Esophagus squamous epithelium (tissue), 4 donors: ENCODE results near the gene GJB6.

Experiments
- CTCF ChIP-seq, 6 experiments: fragments of 450-650 bp in 4 of 6; fragments of 200-600 bp in 2 of 6; sonication (generic) in 2 of 6; IDR thresholded peaks; one replicate each; pipeline ENCODE4 v1.5.1; 2016 to 2019; ENCODE audit warnings: antibody characterized with exemption in 6 of 6, mild to moderate bottlenecking in 4 of 6, moderate library complexity in 4 of 6
- POLR2A ChIP-seq, 4 donors: fragments of 450-650 bp; IDR thresholded peaks; one replicate each; pipeline ENCODE4 v1.6.1; 2017; ENCODE audit warnings: antibody characterized with exemption in 4 of 4, mild to moderate bottlenecking in 4 of 4, moderate library complexity in 3 of 4

- TF ChIP-seq CTCF (IDR thresholded peaks at IDR 0.05) (no peak), POLR2A (IDR thresholded peaks at IDR 0.05) (no peak)
Measured at GRCh38 chr13:20181188-20181587, 50.9 kb downstream of the GJB6 start.
